ENCODE measurements around the gene NLGN1.

NLGN1 gene

DNA sequence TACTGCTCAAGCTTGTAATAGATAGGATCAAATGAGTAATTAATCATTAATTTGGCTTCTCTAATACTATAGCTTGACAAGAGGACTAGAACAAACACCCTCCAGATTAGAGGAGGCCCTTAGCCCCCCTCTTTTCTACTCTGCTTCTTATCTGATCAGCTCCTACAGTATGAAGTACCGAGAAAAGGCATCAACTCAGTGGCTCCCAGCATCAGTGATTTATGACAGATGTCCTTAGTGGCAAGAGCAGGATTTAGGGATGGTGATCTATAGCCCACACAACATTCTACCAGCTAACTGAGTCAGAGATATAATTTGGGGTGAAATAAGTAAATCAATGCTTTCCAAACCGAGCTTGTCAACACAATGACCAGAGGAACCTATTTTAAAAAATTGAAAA, 541.1 kb downstream of the NLGN1 start:
- TF ChIP-seq POLR2AphosphoS5 (IDR thresholded peaks at IDR 0.05; ENCODE audit: low read depth, low read length) (no peak), SIN3A (IDR thresholded peaks at IDR 0.05; ENCODE audit: borderline replicate concordance, insufficient read depth, low read length) (no peak), TAF1 (IDR thresholded peaks at IDR 0.05; ENCODE audit: borderline replicate concordance, insufficient read depth, low read length) (no peak), FOXP2 (optimal IDR thresholded peaks at IDR 0.05; ENCODE audit: borderline replicate concordance, extremely low read depth, extremely low read length, insufficient read depth) (no peak)
- TF ChIP-seq, protein P1, sequence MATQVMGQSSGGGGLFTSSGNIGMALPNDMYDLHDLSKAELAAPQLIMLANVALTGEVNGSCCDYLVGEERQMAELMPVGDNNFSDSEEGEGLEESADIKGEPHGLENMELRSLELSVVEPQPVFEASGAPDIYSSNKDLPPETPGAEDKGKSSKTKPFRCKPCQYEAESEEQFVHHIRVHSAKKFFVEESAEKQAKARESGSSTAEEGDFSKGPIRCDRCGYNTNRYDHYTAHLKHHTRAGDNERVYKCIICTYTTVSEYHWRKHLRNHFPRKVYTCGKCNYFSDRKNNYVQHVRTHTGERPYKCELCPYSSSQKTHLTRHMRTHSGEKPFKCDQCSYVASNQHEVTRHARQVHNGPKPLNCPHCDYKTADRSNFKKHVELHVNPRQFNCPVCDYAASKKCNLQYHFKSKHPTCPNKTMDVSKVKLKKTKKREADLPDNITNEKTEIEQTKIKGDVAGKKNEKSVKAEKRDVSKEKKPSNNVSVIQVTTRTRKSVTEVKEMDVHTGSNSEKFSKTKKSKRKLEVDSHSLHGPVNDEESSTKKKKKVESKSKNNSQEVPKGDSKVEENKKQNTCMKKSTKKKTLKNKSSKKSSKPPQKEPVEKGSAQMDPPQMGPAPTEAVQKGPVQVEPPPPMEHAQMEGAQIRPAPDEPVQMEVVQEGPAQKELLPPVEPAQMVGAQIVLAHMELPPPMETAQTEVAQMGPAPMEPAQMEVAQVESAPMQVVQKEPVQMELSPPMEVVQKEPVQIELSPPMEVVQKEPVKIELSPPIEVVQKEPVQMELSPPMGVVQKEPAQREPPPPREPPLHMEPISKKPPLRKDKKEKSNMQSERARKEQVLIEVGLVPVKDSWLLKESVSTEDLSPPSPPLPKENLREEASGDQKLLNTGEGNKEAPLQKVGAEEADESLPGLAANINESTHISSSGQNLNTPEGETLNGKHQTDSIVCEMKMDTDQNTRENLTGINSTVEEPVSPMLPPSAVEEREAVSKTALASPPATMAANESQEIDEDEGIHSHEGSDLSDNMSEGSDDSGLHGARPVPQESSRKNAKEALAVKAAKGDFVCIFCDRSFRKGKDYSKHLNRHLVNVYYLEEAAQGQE (IDR thresholded peaks at IDR 0.05; ENCODE audit: insufficient read depth in 1 of 2, low read depth in 2 of 2, low read length in 2 of 2): no peak

DNA sequence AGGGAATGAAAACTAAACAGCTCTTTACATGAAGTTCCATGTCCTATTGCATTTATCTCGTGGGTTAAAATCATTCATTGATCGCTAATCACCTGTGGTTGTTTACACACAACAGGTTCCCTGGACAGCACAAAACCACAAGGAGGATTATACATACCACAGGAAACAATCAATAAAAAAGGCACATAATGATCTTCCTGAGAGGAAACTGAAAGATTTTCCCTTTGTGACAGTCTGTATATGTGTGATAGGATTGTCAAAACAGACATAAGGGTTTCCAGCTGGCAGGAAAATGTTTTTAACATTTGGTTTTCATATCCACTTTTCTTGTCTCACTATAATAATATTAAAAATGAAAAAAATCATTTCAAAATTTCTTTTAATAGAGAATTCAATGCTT, 541.8 kb downstream of the NLGN1 start:
- TF ChIP-seq FOXP2 (optimal IDR thresholded peaks at IDR 0.05; ENCODE audit: borderline replicate concordance, extremely low read depth, extremely low read length, insufficient read depth) (no peak), POLR2AphosphoS5 (IDR thresholded peaks at IDR 0.05; ENCODE audit: low read depth, low read length) (no peak), TAF1 (IDR thresholded peaks at IDR 0.05; ENCODE audit: borderline replicate concordance, insufficient read depth, low read length) (no peak), SIN3A (IDR thresholded peaks at IDR 0.05; ENCODE audit: borderline replicate concordance, insufficient read depth, low read length) (no peak)
- TF ChIP-seq, protein P1 (IDR thresholded peaks at IDR 0.05; ENCODE audit: insufficient read depth in 1 of 2, low read depth in 2 of 2, low read length in 2 of 2): no peak

DNA sequence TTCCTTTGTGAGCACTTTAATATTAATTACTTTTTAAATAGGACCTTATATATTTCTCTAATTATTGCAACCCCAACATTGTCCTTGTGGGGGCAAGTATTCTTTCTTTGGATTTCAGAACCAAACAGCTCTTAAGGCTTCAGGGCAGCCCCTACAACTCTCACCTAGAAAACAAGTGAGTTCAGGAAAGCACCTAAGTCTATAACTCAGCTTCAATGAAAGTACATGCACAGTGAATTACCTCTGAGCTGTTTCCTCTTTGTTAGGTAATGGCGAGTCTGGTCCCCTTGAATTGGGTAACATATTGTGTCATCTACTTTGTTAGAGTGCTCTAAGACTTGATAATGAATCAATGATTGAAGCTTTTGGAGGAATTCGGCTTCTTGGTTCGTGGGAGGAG, 545.7 kb downstream of the NLGN1 start:
- TF ChIP-seq SIN3A (IDR thresholded peaks at IDR 0.05; ENCODE audit: borderline replicate concordance, insufficient read depth, low read length): no peak
- no peak for TF ChIP-seq FOXP2 (optimal IDR thresholded peaks at IDR 0.05; ENCODE audit: borderline replicate concordance, extremely low read depth, extremely low read length, insufficient read depth)
- no peak for TF ChIP-seq TAF1 (IDR thresholded peaks at IDR 0.05; ENCODE audit: borderline replicate concordance, insufficient read depth, low read length)
- TF ChIP-seq, protein P1 (IDR thresholded peaks at IDR 0.05; ENCODE audit: insufficient read depth in 1 of 2, low read depth in 2 of 2, low read length in 2 of 2): no peak
- no peak for TF ChIP-seq POLR2AphosphoS5 (IDR thresholded peaks at IDR 0.05; ENCODE audit: low read depth, low read length)

DNA sequence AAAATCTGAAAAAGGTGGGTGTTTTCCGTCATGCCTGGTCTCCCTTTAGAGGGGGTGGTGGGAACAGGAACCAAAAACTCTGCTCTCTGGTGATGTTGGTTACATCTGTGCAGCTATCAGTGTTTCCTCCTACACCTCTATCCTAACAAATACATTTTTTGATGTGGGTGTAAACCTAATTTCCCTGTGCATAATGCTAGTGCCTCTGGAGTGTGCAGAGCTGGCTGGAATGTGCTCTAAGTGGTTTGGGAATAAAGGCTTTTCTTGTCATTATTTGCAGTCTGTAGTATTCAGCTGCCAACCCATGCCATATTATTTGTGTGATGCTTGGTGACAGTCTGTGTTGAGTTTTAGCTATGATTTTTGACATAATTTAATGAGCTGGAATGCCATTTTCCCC, 547.6 kb downstream of the NLGN1 start:
- TF ChIP-seq POLR2AphosphoS5 (IDR thresholded peaks at IDR 0.05; ENCODE audit: low read depth, low read length): no peak
- TF ChIP-seq, protein P1 (IDR thresholded peaks at IDR 0.05; ENCODE audit: insufficient read depth in 1 of 2, low read depth in 2 of 2, low read length in 2 of 2): no peak

DNA sequence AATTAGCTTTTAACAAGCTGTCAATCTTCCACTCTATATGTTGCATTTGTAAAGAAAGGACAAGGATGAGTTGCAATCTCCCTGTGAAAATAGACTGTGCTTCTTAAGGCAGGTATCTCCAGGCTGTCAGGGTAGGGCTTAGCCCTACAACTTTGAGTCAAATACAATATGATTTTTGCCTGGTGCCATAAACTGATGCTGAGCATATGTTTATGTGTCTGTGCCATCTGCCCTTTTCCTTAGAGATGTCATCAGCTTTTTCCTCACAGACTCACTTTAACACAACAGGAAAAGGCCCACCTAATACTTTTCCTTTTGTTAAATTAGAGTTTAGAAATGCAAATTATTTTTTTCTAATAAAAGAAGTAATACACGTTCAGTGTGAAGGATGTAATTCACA, 548.3 kb downstream of the NLGN1 start:
- TF ChIP-seq FOXP2 (optimal IDR thresholded peaks at IDR 0.05; ENCODE audit: borderline replicate concordance, extremely low read depth, extremely low read length, insufficient read depth) (no peak), TAF1 (IDR thresholded peaks at IDR 0.05; ENCODE audit: borderline replicate concordance, insufficient read depth, low read length) (no peak), POLR2AphosphoS5 (IDR thresholded peaks at IDR 0.05; ENCODE audit: low read depth, low read length) (no peak), SIN3A (IDR thresholded peaks at IDR 0.05; ENCODE audit: borderline replicate concordance, insufficient read depth, low read length) (no peak)
- TF ChIP-seq, protein P1 (IDR thresholded peaks at IDR 0.05; ENCODE audit: insufficient read depth in 1 of 2, low read depth in 2 of 2, low read length in 2 of 2): no peak
